Measurements from ENCODE around the gene SCN11A.
A peak's percentile ranks its signal among the peaks of the same experiment; 100 is the strongest.

Gene SCN11A

DNA sequence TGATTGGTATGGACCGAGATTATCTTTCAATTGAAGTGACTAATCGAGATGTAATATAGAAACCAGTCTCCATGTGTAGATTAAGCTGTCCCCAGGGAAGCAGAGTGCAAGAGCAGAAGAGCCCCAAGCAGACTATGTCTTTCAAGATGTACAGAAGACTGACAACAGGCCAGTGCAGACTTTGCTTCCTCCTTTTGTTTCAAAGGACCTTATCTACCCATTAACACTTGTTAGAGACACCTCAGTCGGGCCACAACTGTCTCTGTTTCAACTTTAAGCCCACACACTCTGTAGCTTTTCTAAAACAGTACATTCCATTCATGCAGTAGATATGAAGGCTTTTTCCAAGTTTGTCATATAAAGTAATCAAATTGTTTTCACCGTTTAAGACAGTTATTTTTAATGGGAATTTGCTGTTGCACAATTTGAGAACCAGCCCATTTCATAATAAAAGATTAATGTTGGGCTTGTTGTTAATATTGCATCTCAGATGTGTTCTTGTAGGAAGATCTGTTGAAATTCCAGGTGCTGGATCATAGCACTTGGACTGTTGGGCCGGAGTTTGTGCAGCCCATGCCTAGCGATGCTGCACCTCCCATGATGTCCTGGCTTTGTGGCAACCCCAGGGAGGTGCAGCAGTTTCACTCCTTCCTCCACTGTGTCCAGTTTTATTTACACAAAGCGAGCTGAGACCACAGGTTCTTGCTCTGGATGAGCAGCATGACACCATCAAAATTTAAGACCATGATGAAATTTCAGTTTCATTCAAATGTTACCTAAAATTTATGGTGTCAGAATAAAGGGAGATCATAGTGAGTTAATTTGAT lies 43.3 kb upstream of the SCN11A start:
- FAIRE-seq (no peak), DNase-seq (ENCODE audit: insufficient read length) (no peak)
- no peak for TF ChIP-seq POLR2A (IDR thresholded peaks at IDR 0.05; ENCODE audit: low read depth, low read length)
- TF ChIP-seq TAF1 (IDR thresholded peaks at IDR 0.05; ENCODE audit: borderline replicate concordance, low read depth, low read length): no peak
- no peak for TF ChIP-seq POLR2AphosphoS5 (IDR thresholded peaks at IDR 0.05; ENCODE audit: low read depth, low read length)

DNA sequence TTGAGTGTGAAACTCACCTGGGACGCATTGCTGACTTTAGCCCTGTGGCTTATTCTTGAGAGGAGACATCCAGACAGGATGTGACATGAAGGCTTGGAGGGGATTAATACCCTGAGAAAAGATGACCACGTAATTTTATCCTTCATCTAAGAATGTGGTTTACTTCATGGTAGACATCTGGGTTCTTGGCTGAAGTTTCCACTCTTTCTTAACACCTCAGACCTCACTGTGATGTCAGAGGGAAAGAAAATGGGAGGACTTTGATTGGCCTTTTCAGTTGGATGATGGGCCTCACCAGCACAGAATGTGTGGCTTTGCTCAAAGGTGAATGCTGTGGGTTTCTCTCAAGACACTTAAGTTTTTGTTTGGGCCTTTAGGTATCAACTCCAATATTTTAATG lies 39.2 kb upstream of the SCN11A start:
- no peak for DNase-seq (ENCODE audit: insufficient read length)
- FAIRE-seq: no peak
- TF ChIP-seq POLR2A (IDR thresholded peaks at IDR 0.05; ENCODE audit: low read depth, low read length): no peak
- TF ChIP-seq POLR2AphosphoS5 (IDR thresholded peaks at IDR 0.05; ENCODE audit: low read depth, low read length): no peak
- no peak for TF ChIP-seq TAF1 (IDR thresholded peaks at IDR 0.05; ENCODE audit: borderline replicate concordance, low read depth, low read length)

DNA sequence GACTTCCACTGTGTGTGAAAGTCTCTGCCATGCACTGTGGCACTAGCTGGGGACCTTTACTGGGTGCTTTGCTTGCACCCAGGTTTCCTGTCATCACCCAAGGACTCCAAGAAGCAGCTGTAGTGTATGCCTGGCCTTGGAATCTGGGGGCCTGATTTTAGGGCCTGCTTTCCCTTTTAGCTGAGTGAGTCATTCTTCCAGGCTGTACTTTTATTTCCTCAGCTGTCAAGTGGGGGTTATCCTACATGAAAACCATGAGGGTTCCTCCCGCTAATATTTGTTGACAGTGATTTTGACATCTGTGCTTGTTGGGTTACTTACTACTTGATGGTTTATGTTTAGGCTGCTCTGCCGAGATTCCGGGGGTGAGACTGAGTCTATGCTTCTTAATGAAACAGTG lies 37.1 kb upstream of the SCN11A start:
- no peak for FAIRE-seq
- no peak for DNase-seq (ENCODE audit: insufficient read length)
- no peak for TF ChIP-seq TAF1 (IDR thresholded peaks at IDR 0.05; ENCODE audit: borderline replicate concordance, low read depth, low read length)
- TF ChIP-seq POLR2AphosphoS5 (IDR thresholded peaks at IDR 0.05; ENCODE audit: low read depth, low read length): no peak
- TF ChIP-seq POLR2A (IDR thresholded peaks at IDR 0.05; ENCODE audit: low read depth, low read length): no peak

DNA sequence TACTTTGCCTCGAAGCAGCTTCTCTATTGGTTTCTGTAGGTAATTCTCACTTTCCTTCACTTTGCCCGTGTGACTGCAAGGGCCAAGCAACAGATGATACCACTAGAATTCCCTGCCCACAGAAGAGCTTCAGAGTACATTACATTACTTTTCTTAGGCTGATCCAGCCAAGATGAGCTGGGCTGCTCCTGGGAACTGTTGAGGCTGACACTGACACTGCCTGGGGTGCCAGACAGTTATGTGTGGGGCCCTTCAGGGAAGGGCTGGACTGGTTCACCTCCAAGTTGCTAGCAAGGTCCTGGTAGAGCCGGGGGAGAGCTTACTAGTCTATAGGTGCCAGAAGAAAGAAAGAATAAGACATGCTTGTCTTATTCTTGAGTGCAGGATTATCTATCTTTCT lies 36.7 kb upstream of the SCN11A start:
- DNase-seq (ENCODE audit: insufficient read length) (no peak), FAIRE-seq (no peak)
- TF ChIP-seq POLR2A (IDR thresholded peaks at IDR 0.05; ENCODE audit: low read depth, low read length) (no peak), POLR2AphosphoS5 (IDR thresholded peaks at IDR 0.05; ENCODE audit: low read depth, low read length) (no peak), TAF1 (IDR thresholded peaks at IDR 0.05; ENCODE audit: borderline replicate concordance, low read depth, low read length) (no peak)

DNA sequence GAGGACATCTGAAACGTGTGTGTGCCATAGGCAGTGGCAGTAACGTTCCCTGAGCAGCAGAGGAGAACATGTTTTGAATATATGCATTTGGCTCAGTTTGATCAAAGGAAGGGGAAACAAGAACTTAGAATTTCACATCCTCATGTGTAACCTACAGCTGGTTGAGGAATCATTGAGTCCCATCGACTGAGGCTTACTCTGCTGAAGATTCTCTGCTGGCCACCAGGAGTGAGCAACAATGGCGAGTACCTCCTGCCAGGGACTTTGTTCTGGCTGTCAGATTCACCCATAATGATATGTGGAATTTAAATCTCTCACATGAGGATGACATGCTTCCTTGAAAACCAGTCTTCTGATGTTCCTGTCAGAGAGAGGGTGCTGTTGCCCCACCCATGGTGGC lies 34.4 kb upstream of the SCN11A start:
- no peak for TF ChIP-seq POLR2A (IDR thresholded peaks at IDR 0.05; ENCODE audit: low read depth, low read length)
- no peak for TF ChIP-seq POLR2AphosphoS5 (IDR thresholded peaks at IDR 0.05; ENCODE audit: low read depth, low read length)
- TF ChIP-seq TAF1 (IDR thresholded peaks at IDR 0.05; ENCODE audit: borderline replicate concordance, low read depth, low read length): no peak
- FAIRE-seq (peak; percentile 65), DNase-seq (ENCODE audit: insufficient read length) (no peak)

DNA sequence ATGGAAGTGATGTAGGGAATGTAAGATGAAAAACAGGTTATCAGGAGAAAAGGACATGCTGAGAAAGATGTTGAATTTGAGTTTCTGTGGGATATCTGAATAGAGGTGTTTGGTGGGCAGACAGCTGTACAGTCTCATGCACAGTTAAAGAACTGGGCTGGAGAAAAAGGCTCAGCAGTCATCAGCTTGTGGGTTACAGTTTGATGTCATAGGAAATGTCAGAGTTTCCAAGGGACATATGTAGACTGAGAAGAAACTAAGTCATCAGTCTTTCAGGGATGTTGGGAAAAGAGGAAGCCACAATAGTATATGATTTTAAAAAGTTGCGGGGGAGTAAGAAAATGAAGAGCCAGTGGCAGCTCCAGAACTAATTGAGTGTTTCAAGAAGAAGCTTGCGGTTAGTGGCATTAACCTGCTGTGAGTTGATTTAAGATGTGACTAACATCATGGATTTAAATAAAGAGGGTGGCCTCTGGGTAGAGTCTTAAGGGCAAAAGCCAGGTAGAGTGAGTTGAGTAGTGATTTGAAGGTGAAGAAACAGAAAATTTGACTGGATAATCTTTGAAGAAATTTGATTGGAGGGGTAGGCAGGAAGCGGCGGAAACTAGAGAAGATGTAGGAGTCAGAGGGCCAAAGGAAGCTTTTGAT lies 31.0 kb upstream of the SCN11A start:
- FAIRE-seq (no peak), DNase-seq (ENCODE audit: insufficient read length) (no peak)
- TF ChIP-seq POLR2A (IDR thresholded peaks at IDR 0.05; ENCODE audit: low read depth, low read length) (no peak), TAF1 (IDR thresholded peaks at IDR 0.05; ENCODE audit: borderline replicate concordance, low read depth, low read length) (no peak), POLR2AphosphoS5 (IDR thresholded peaks at IDR 0.05; ENCODE audit: low read depth, low read length) (no peak)

DNA sequence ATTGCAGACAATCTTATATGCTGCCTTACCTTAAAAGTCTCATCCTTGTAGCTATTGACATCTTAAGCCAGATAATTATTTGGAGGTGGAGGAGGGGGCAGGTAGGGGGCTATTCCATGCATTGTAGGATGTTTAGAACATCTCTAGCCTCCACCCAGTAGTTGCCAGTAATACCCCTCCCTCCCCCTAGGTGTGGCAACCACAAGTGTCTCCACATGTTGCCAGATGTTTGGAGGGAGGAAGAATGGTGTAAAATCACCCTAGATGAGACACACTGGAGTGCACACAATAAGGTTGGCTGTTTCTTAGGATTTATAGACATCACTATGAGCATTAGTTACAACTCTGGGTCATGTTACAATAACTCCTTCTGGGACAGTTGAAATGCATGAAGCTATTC lies 28.3 kb upstream of the SCN11A start:
- TF ChIP-seq POLR2AphosphoS5 (IDR thresholded peaks at IDR 0.05; ENCODE audit: low read depth, low read length) (no peak), POLR2A (IDR thresholded peaks at IDR 0.05; ENCODE audit: low read depth, low read length) (no peak), TAF1 (IDR thresholded peaks at IDR 0.05; ENCODE audit: borderline replicate concordance, low read depth, low read length) (no peak)
- FAIRE-seq: no peak
- DNase-seq (ENCODE audit: insufficient read length): no peak

DNA sequence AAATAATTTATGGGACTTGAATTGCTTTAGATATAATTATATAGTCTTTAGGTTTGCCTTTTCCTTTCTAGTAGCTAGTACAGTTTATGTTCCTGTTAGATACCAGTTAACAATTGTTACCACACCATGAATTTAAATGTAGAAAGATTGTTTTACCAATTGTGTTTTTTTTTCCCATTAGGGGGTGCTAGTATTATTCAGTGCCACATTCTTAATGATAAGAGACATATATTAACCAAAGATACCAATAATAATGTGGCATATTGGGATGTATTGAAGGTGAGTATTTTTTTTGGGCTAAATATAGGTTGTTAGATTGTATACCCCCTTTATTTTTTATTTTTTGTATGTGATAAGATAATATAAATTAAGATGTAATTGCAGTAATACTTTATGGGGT lies 27.8 kb upstream of the SCN11A start:
- TF ChIP-seq POLR2AphosphoS5 (IDR thresholded peaks at IDR 0.05; ENCODE audit: low read depth, low read length): no peak
- TF ChIP-seq TAF1 (IDR thresholded peaks at IDR 0.05; ENCODE audit: borderline replicate concordance, low read depth, low read length): no peak
- TF ChIP-seq POLR2A (IDR thresholded peaks at IDR 0.05; ENCODE audit: low read depth, low read length): no peak
- FAIRE-seq: no peak

DNA sequence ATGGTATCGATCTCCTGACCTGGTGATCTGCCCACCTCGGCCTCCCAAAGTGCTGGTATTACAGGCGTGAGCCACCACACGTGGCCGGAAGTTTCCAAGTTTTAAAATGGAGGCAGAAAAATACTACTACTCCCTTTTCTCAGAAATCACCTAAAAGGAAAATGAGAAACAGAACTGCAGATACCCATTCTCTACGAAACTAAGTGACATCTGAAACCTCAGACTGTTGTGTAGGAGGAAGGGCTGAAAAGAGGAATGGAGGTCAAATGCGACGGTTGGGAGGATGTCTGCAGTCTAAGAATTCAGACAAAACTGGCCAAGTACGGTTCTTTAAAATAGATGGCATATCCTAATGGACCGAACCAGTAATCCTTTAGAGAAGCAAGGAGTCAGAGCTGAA lies 24.2 kb upstream of the SCN11A start:
- TF ChIP-seq POLR2AphosphoS5 (IDR thresholded peaks at IDR 0.05; ENCODE audit: low read depth, low read length): no peak
- TF ChIP-seq POLR2A (IDR thresholded peaks at IDR 0.05; ENCODE audit: low read depth, low read length): no peak
- TF ChIP-seq TAF1 (IDR thresholded peaks at IDR 0.05; ENCODE audit: borderline replicate concordance, low read depth, low read length): no peak
- FAIRE-seq (no peak), DNase-seq (ENCODE audit: insufficient read length) (no peak)

More for the DNA sequence above, 27.8 kb upstream of the SCN11A start:
- DNase-seq (ENCODE audit: insufficient read length): no peak

DNA sequence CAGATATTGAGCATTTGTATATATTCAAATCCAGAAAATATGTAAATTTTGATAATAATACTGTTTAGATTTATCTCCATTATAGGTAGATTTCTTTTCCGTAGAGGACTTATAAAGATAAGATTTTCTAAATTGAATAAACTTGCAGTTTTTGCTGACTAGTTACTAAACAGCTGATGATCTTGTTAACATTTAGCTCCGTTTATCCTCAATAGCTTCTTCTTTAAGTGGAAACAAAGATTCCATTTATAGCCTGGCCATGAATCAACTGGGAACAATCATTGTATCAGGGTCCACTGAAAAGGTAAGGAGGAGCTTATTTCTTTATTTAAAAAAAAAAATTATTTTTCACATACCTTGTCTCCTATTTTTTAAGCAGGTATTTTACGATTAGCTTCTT lies 16.8 kb upstream of the SCN11A start:
- DNase-seq (ENCODE audit: insufficient read length) (no peak), FAIRE-seq (no peak)
- TF ChIP-seq POLR2AphosphoS5 (IDR thresholded peaks at IDR 0.05; ENCODE audit: low read depth, low read length): no peak
- no peak for TF ChIP-seq POLR2A (IDR thresholded peaks at IDR 0.05; ENCODE audit: low read depth, low read length)
- TF ChIP-seq TAF1 (IDR thresholded peaks at IDR 0.05; ENCODE audit: borderline replicate concordance, low read depth, low read length): no peak

DNA sequence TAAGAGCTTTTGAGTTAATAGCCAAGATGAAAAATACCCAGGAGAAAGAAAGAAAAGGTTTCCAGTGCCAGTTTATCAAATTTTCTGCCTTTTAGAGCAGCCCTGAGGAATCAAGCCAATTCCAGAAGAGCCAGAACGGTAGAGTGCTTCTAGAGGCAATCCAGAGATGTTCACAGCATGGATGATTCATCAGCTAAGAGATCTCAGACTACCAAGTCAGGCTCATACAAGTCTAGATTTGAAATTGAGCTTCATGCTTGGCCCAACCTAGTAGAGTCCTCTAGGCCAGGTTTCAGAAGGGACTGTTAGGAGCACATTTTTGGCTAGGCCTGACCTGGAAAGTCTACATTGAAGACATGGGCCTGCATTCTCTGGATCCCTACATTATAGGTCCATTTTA lies 15.5 kb upstream of the SCN11A start:
- TF ChIP-seq POLR2AphosphoS5 (IDR thresholded peaks at IDR 0.05; ENCODE audit: low read depth, low read length) (no peak), POLR2A (IDR thresholded peaks at IDR 0.05; ENCODE audit: low read depth, low read length) (no peak), TAF1 (IDR thresholded peaks at IDR 0.05; ENCODE audit: borderline replicate concordance, low read depth, low read length) (no peak)
- FAIRE-seq: no peak
- no peak for DNase-seq (ENCODE audit: insufficient read length)

DNA sequence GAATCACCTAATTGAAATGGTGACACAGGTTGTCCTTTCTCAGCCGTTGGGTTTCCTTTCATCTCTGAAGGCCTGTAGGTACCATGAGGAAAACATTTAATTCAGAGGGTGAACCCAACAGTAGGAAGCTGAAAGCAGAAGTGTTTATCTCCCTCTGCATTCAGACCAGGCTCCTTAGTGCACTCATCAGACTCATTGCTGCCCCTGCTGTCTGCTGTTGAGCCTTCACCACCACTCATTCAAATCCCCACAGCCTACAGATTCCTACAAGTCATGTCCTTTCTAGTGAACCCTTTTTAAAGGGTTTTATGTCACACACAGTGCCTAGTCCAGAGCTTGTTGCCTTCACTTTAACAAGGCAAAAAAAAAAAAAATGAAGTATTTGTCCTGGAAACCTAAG lies 13.5 kb upstream of the SCN11A start:
- peak; percentile 21 for DNase-seq (ENCODE audit: insufficient read length)
- peak; percentile 95 for FAIRE-seq

More for the DNA sequence above, 13.5 kb upstream of the SCN11A start:
- TF ChIP-seq POLR2AphosphoS5 (IDR thresholded peaks at IDR 0.05; ENCODE audit: low read depth, low read length) (no peak), TAF1 (IDR thresholded peaks at IDR 0.05; ENCODE audit: borderline replicate concordance, low read depth, low read length) (no peak), POLR2A (IDR thresholded peaks at IDR 0.05; ENCODE audit: low read depth, low read length) (no peak)

Data from GM12892 (cell line).